ENCODE data around the gene HMX3. TPM values are rescaled to one million over a fixed set of nuclear protein-coding genes. Genes with fewer than 3 reads are reported as not detected.
A peak's percentile ranks its signal among the peaks of the same experiment; 100 is the strongest.

The HMX3 gene
- total RNA-seq, 1 donor from 2014 or later, result not detected

- peaks cover 49% of the 10 kb centered on the region for H3K27me3 Mint-ChIP-seq (ENCODE audit: low read depth, unreplicated experiment)
- H3K27ac ChIP-seq (ENCODE audit: low read depth, low read length), result no peak overlapping the region
- H3K4me1 ChIP-seq (ENCODE audit: insufficient read depth, low read length), result peaks cover 18% of the 10 kb centered on the region
- peaks cover 27% of the 10 kb centered on the region for H4K20me1 ChIP-seq (ENCODE audit: insufficient read depth, low read length)
- peaks cover 10% of the 10 kb centered on the region for H3K9me3 Mint-ChIP-seq (ENCODE audit: unreplicated experiment)
- TF ChIP-seq CTCF (IDR thresholded peaks at IDR 0.05; ENCODE audit: insufficient read depth, low read depth, low read length) (no peak), EZH2 (IDR thresholded peaks at IDR 0.05; ENCODE audit: insufficient read depth, low read length) (no peak)
- no peak overlapping the region for H3K9ac ChIP-seq (ENCODE audit: low read length)
- DNase-seq (ENCODE audit: low read depth) (no peak), FAIRE-seq (no peak)
- H2AFZ ChIP-seq (ENCODE audit: low read depth, low read length), result no peak overlapping the region
- H3K36me3 Mint-ChIP-seq (ENCODE audit: low read depth, unreplicated experiment), result peaks cover 8% of the 10 kb centered on the region
- H3K4me2 ChIP-seq (ENCODE audit: low read length), result no peak overlapping the region
- no peaks in the 10 kb centered on the region for H3K9me3 ChIP-seq (ENCODE audit: insufficient read depth, low read depth, low read length)
- no peak overlapping the region for H3K27ac Mint-ChIP-seq (ENCODE audit: unreplicated experiment)
- peaks cover 25% of the 10 kb centered on the region for H3K79me2 ChIP-seq (ENCODE audit: insufficient read depth, low read length)
- H3K4me3 ChIP-seq (ENCODE audit: insufficient read depth, low read depth, low read length), result no peak overlapping the region
- H3K4me3 Mint-ChIP-seq (ENCODE audit: unreplicated experiment), result no peak overlapping the region
- peaks cover 65% of the 10 kb centered on the region for H3K27me3 ChIP-seq (ENCODE audit: insufficient read depth, low read length)
- peaks cover 6% of the 10 kb centered on the region for H3K4me1 Mint-ChIP-seq (ENCODE audit: low read depth, unreplicated experiment)
- peaks cover 7% of the 10 kb centered on the region for H3K36me3 ChIP-seq (ENCODE audit: insufficient read depth, low read length)
These were observed 16.0 kb downstream of the HMX3 start for GRCh38 chr10:123151737-123152135.

GRCh38 chr10:123153486-123154091 lies 17.8 kb downstream of the HMX3 start:
- H3K4me1 Mint-ChIP-seq (ENCODE audit: low read depth, unreplicated experiment), result peaks cover 22% of the 10 kb centered on the region

More at GRCh38 chr10:123153486-123154091, 17.8 kb downstream of the HMX3 start:
- H3K4me1 ChIP-seq (ENCODE audit: insufficient read depth, low read length), result peaks cover 32% of the 10 kb centered on the region
- H3K27ac ChIP-seq (ENCODE audit: low read depth, low read length), result no peak overlapping the region
- no peak for DNase-seq (ENCODE audit: low read depth)
- H4K20me1 ChIP-seq (ENCODE audit: insufficient read depth, low read length), result peaks cover 45% of the 10 kb centered on the region
- Mint-ChIP-seq H3K9me3 (ENCODE audit: unreplicated experiment) (peaks cover 7% of the 10 kb centered on the region), H3K36me3 (ENCODE audit: low read depth, unreplicated experiment) (peaks cover 11% of the 10 kb centered on the region), H3K27me3 (ENCODE audit: low read depth, unreplicated experiment) (peaks cover 42% of the 10 kb centered on the region), H3K27ac (ENCODE audit: unreplicated experiment) (peak overlapping the region; percentile 98), H3K4me3 (ENCODE audit: unreplicated experiment) (peak overlapping the region; percentile 99)
- H3K9me3 ChIP-seq (ENCODE audit: insufficient read depth, low read depth, low read length), result no peaks in the 10 kb centered on the region
- H3K9ac ChIP-seq (ENCODE audit: low read length), result no peak overlapping the region
- H3K79me2 ChIP-seq (ENCODE audit: insufficient read depth, low read length), result peaks cover 44% of the 10 kb centered on the region
- peaks cover 47% of the 10 kb centered on the region for H3K27me3 ChIP-seq (ENCODE audit: insufficient read depth, low read length)
- no peak overlapping the region for H3K4me3 ChIP-seq (ENCODE audit: insufficient read depth, low read depth, low read length)
- peaks cover 23% of the 10 kb centered on the region for H3K36me3 ChIP-seq (ENCODE audit: insufficient read depth, low read length)
- FAIRE-seq, result no peak
- TF ChIP-seq CTCF (IDR thresholded peaks at IDR 0.05; ENCODE audit: insufficient read depth, low read depth, low read length) (no peak), EZH2 (IDR thresholded peaks at IDR 0.05; ENCODE audit: insufficient read depth, low read length) (no peak)
- no peak overlapping the region for H3K4me2 ChIP-seq (ENCODE audit: low read length)
- no peak overlapping the region for H2AFZ ChIP-seq (ENCODE audit: low read depth, low read length)
